Globus pallidus (tissue), 1 donor: ENCODE results near the gene SCRT2.
"Not testable (repeated sequence)": the region's sequence is repeated elsewhere in the genome, so short reads cannot be mapped to it uniquely, and the experiment has no call there.

Experiments
- DNase-seq: peaks from one replicate; pipeline ENCODE4 v3.0.0-alpha.2; 2015; ENCODE audit warnings: low spot score

SCRT2 gene

GRCh38 chr20:653110-653589, 22.5 kb downstream of the SCRT2 start, which contains the start of gene SRXN1:
SRXN1 (minus strand) TSS chr20:653200; CDS start chr20:653185, 15 bp downstream.
- DNase-seq: peak; percentile 66

GRCh38 chr20:652615-653109, 22.9 kb downstream of the SCRT2 start:
- no peak for DNase-seq

- DNase-seq: no peak
Measured at GRCh38 chr20:651713-652614, 23.6 kb downstream of the SCRT2 start.

GRCh38 chr20:650954-651353, 24.6 kb downstream of the SCRT2 start:
- DNase-seq: no peak

GRCh38 chr20:650281-650680, 25.3 kb downstream of the SCRT2 start:
- no peak for DNase-seq

- DNase-seq: no peak
Measured at GRCh38 chr20:647479-648019, 28.1 kb downstream of the SCRT2 start.

GRCh38 chr20:646868-647233, 28.8 kb downstream of the SCRT2 start:
- no peak for DNase-seq

GRCh38 chr20:646107-646867, 29.3 kb downstream of the SCRT2 start:
- no peak for DNase-seq

- DNase-seq: peak; percentile 50
Measured at GRCh38 chr20:645318-646106, 30.1 kb downstream of the SCRT2 start.

- DNase-seq: no peak
Measured at GRCh38 chr20:644692-645317, 30.8 kb downstream of the SCRT2 start.

- no peak for DNase-seq
Measured at GRCh38 chr20:642398-643174, 33.0 kb downstream of the SCRT2 start.

GRCh38 chr20:642013-642397, 33.6 kb downstream of the SCRT2 start:
- not testable (repeated sequence) for DNase-seq

GRCh38 chr20:641516-641875, 34.1 kb downstream of the SCRT2 start:
- no peak for DNase-seq

GRCh38 chr20:640674-641515, 34.7 kb downstream of the SCRT2 start:
- DNase-seq: no peak

GRCh38 chr20:638579-638978, 37.0 kb downstream of the SCRT2 start:
- no peak for DNase-seq

- no peak for DNase-seq
Measured at GRCh38 chr20:637559-637958, 38.0 kb downstream of the SCRT2 start.

- DNase-seq: no peak
Measured at GRCh38 chr20:635893-636338, 39.7 kb downstream of the SCRT2 start.

- no peak for DNase-seq
Measured at GRCh38 chr20:635028-635892, 40.3 kb downstream of the SCRT2 start.
